Kidney (tissue), 14 donors: ENCODE measurements around the gene CLTB. TPM values are rescaled to one million over a fixed set of nuclear protein-coding genes. Genes with fewer than 3 reads are reported as not detected.

ENCODE experiments used
- DNase-seq, 5 donors: peaks; one replicate each; pipeline ENCODE4 v3.0.0-alpha.2; 2013 to 2020
- FAIRE-seq: peaks from 2 replicates; lab custom pipeline; 2012; peaks lifted over from hg19 to GRCh38; lab: Jason Lieb, UNC
- H3K27ac ChIP-seq, 2 donors: one replicate each; pipeline ENCODE4 v1.7.0; 2013; ENCODE audit warnings: low read depth in 2 of 2, low read length in 2 of 2, inconsistent platforms in 1 of 2
- H3K27me3 ChIP-seq: one replicate; pipeline ENCODE4 v1.7.1; 2013; ENCODE audit warnings: low read length, inconsistent platforms; ENCODE audit not compliant: control insufficient read depth, insufficient read depth
- H3K36me3 ChIP-seq, 3 donors: one replicate each; pipeline versions ENCODE4 v1.7.0 to v1.7.1; 2013; ENCODE audit warnings: low read length in 3 of 3, control low read depth in 1 of 3, inconsistent platforms in 1 of 3; ENCODE audit not compliant: insufficient read depth in 3 of 3, control insufficient read depth in 2 of 3
- H3K4me1 ChIP-seq, 3 donors: one replicate each; pipeline versions ENCODE4 v1.7.0 to v1.7.1; 2013; ENCODE audit warnings: low read length in 3 of 3, inconsistent platforms in 1 of 3, low read depth in 1 of 3; ENCODE audit not compliant: control insufficient read depth in 2 of 3, insufficient read depth in 2 of 3
- H3K4me3 ChIP-seq, 3 donors: one replicate each; pipeline versions ENCODE4 v1.7.0 to v1.8.1; 2013; ENCODE audit warnings: low read length in 3 of 3, control low read depth in 1 of 3, inconsistent platforms in 1 of 3
- H3K9ac ChIP-seq, 3 donors: one replicate each; pipeline versions ENCODE4 v1.7.0 to v1.7.1; 2013; ENCODE audit warnings: low read length in 3 of 3, control low read depth in 1 of 3, inconsistent platforms in 1 of 3
- H3K9me3 ChIP-seq, 3 donors: one replicate each; pipeline versions ENCODE4 v1.7.0 to v1.7.1; 2013; ENCODE audit warnings: low read length in 3 of 3, control low read depth in 1 of 3, inconsistent platforms in 1 of 3; ENCODE audit not compliant: control insufficient read depth in 2 of 3, insufficient read depth in 1 of 3
- CTCF ChIP-seq: IDR thresholded peaks from 3 replicates; pipeline ENCODE4 v1.5.1; 2012; ENCODE audit warnings: mild to moderate bottlenecking, moderate library complexity, borderline replicate concordance; ENCODE audit not compliant: insufficient read depth; ENCODE audit errors: extremely low read depth
- intact Hi-C: fragments of 100-400 bp; cut with DNase I; formaldehyde crosslinking; loops from one replicate; pipeline ENCODE4 v1.11.1; 2022
- polyA plus RNA-seq: library from polyadenylated mRNA; stranded (reverse); fragments of 350-450 nt; fragmentation: Illumina TruSeq; extraction: RNeasy Lipid Tissue Mini Kit (QIAGEN cat#74804); gene quantifications from one replicate; pipeline ENCODE4 v1.2.3, GENCODE V29; 2014; ENCODE audit warnings: low read depth, low replicate concordance; ENCODE audit not compliant: insufficient read depth
- total RNA-seq: library from RNA; stranded (reverse); fragmentation: NEBNext Ultra II Directional; extraction: Animal tissue kit (Norgen Biotek cat#: 25700); gene quantifications from one replicate; pipeline ENCODE4 v1.2.1, GENCODE V29; 2021
- donor health status: control.
- donor health status: control.
- donor health status: control.
- donor health status: control.
- donor health status: control.
- donor health status: DM: yes; HTN: yes; CAD: no.
- donor health status: Normal renal cell carcinoma (clear cell type).

The CLTB gene
- total and polyA plus RNA-seq, 2 donors from 2014 or later: 76.3 to 151 TPM

GRCh38 chr5:176360894-176361436 lies 55.4 kb downstream of the CLTB start:
- DNase-seq: no peak
- Histone ChIP-seq H3K36me3 (peaks cover 2 to 6% (median 4%) of the 10 kb centered on the region in 3 donors), H3K4me1 (peaks cover 0 to 12% (median 0%) of the 10 kb centered on the region in 3 donors), H3K27me3 (no peaks in the 10 kb centered on the region), H3K27ac (peak overlapping the region; percentile 33 to 83), H3K4me3 (peak overlapping the region; percentile 64 to 89 (median 79)), H3K9ac (peak overlapping the region; percentile 71 to 92 (median 75)), H3K9me3 (no peaks in the 10 kb centered on the region)
- intact Hi-C loops: no loop called here
- FAIRE-seq: no peak
- TF ChIP-seq CTCF: no peak

- Histone ChIP-seq H3K4me1 (peaks cover 0 to 7% (median 0%) of the 10 kb centered on the region in 3 donors), H3K27ac (no peak overlapping the region), H3K4me3 (peak overlapping the region; percentile 18 to 89 (median 69)), H3K9ac (no peak overlapping the region), H3K9me3 (no peaks in the 10 kb centered on the region), H3K36me3 (peaks cover 5 to 17% (median 7%) of the 10 kb centered on the region in 3 donors), H3K27me3 (no peaks in the 10 kb centered on the region)
- FAIRE-seq (no peak), DNase-seq (no peak)
- TF ChIP-seq CTCF: no peak
- intact Hi-C loops: no loop called here
Observed at GRCh38 chr5:176359658-176360057, 56.7 kb downstream of the CLTB start.

GRCh38 chr5:176356179-176356566 lies 60.2 kb downstream of the CLTB start:
- intact Hi-C loops: no loop called here
- H3K27ac ChIP-seq: no peak overlapping the region
- no peak for FAIRE-seq
- H3K4me3 ChIP-seq: no peak overlapping the region
- H3K4me1 ChIP-seq: peaks cover 0 to 6% (median 0%) of the 10 kb centered on the region in 3 donors
- DNase-seq: no peak
- no peaks in the 10 kb centered on the region for H3K27me3 ChIP-seq
- no peak overlapping the region for H3K9ac ChIP-seq
- H3K36me3 ChIP-seq: peaks cover 10 to 51% (median 35%) of the 10 kb centered on the region in 3 donors
- no peak for TF ChIP-seq CTCF
- H3K9me3 ChIP-seq: no peaks in the 10 kb centered on the region
